NCI-H526 treated with DMSO at 0.1 percent for 48 hours (cell line): ENCODE measurements around the gene DPP10.

Experiments used
- DNase-seq: peaks from one replicate; lab custom pipeline; 2025; lab: John Stamatoyannopoulos, UW

Gene DPP10

GRCh38 chr2:114810092-114810491 lies 367.7 kb downstream of the DPP10 start:
- no peak for DNase-seq

GRCh38 chr2:114812261-114812660 lies 369.8 kb downstream of the DPP10 start:
- no peak for DNase-seq

- DNase-seq, result no peak
Measured at GRCh38 chr2:114814355-114814754, 371.9 kb downstream of the DPP10 start.

GRCh38 chr2:114821055-114821454 lies 378.6 kb downstream of the DPP10 start:
- DNase-seq, result no peak

GRCh38 chr2:114843963-114844362 lies 401.5 kb downstream of the DPP10 start:
- no peak for DNase-seq

GRCh38 chr2:114857196-114857595 lies 414.8 kb downstream of the DPP10 start:
- DNase-seq, result no peak

GRCh38 chr2:114859726-114860510 lies 417.5 kb downstream of the DPP10 start:
- no peak for DNase-seq

- DNase-seq, result no peak
Measured at GRCh38 chr2:114862243-114862642, 419.8 kb downstream of the DPP10 start.

GRCh38 chr2:114864901-114865300 lies 422.5 kb downstream of the DPP10 start:
- peak; percentile 81 for DNase-seq

GRCh38 chr2:114880046-114880445 lies 437.6 kb downstream of the DPP10 start:
- no peak for DNase-seq

GRCh38 chr2:114919985-114920384 lies 477.5 kb downstream of the DPP10 start:
- DNase-seq, result no peak

- no peak for DNase-seq
Measured at GRCh38 chr2:114922076-114922475, 479.6 kb downstream of the DPP10 start.

- DNase-seq, result no peak
Measured at GRCh38 chr2:114925296-114926255, 483.1 kb downstream of the DPP10 start.

GRCh38 chr2:114926303-114926702 lies 483.9 kb downstream of the DPP10 start:
- no peak for DNase-seq

GRCh38 chr2:114929225-114929624 lies 486.8 kb downstream of the DPP10 start:
- no peak for DNase-seq

- DNase-seq, result no peak
Measured at GRCh38 chr2:114933671-114934241, 491.3 kb downstream of the DPP10 start.

- no peak for DNase-seq
Measured at GRCh38 chr2:114935031-114935430, 492.6 kb downstream of the DPP10 start.

GRCh38 chr2:114937366-114937930 lies 495.0 kb downstream of the DPP10 start:
- no peak for DNase-seq

- DNase-seq, result no peak
Measured at GRCh38 chr2:114940785-114941458, 498.5 kb downstream of the DPP10 start.

GRCh38 chr2:114949228-114949804 lies 506.9 kb downstream of the DPP10 start:
- no peak for DNase-seq

GRCh38 chr2:114960389-114960788 lies 517.9 kb downstream of the DPP10 start:
- no peak for DNase-seq
